Psoas muscle (tissue), 8 donors: ENCODE results near the gene IRAK3. TPM values are rescaled to one million over a fixed set of nuclear protein-coding genes. Genes with fewer than 3 reads are reported as not detected.

Experiments used
- ATAC-seq, 4 donors: fragments of 200-7000 bp; cut with Tn5 transposase; one replicate each; pipeline ENCODE4 v1.9.1; 2020; ENCODE audit warnings: moderate library complexity in 3 of 4, mild to moderate bottlenecking in 2 of 4
- DNase-seq, 2 donors: peaks; one replicate each; pipeline ENCODE4 v3.0.0-alpha.2; 2020
- H3K27ac ChIP-seq: fragments of 200-600 bp; one replicate; pipeline ENCODE4 v1.8.0; 2022
- H3K27me3 ChIP-seq, 3 donors: fragments of 200-600 bp in 1 of 3; one replicate each; pipeline versions ENCODE4 v1.6.1 to v1.8.0; 2013 to 2022; ENCODE audit warnings: low read length in 2 of 3, mild to moderate bottlenecking in 2 of 3, moderate library complexity in 1 of 3; ENCODE audit not compliant: insufficient read depth in 3 of 3
- H3K36me3 ChIP-seq, 2 donors: fragments of 200-600 bp in 1 of 2; one replicate each; pipeline versions ENCODE4 v1.6.1 to v1.8.0; 2013 to 2022; ENCODE audit warnings: low read depth in 1 of 2, mild to moderate bottlenecking in 1 of 2, moderate library complexity in 1 of 2; ENCODE audit not compliant: insufficient read depth in 1 of 2
- H3K4me1 ChIP-seq: fragments of 200-600 bp; one replicate; pipeline ENCODE4 v1.8.0; 2022
- H3K4me3 ChIP-seq: fragments of 200-600 bp; one replicate; pipeline ENCODE4 v1.8.0; 2022; ENCODE audit warnings: mild to moderate bottlenecking
- H3K9me3 ChIP-seq: fragments of 200-600 bp; one replicate; pipeline ENCODE4 v1.8.0; 2022
- WGBS, 3 donors: extraction: QIAGEN DNeasy Blood & Tissue Kit; methylation state at CpG; one replicate each; pipeline versions ENCODE4 v1.1.6 to v1.1.7; 2013; 5-methylcytosine and 5-hydroxymethylcytosine counted together
- intact Hi-C, 2 donors: fragments of 100-400 bp; cut with DNase I; formaldehyde crosslinking; loops; one replicate each; pipeline versions ENCODE4 v1.11.0 to v1.14.2; 2022
- polyA plus RNA-seq, 3 donors: library from polyadenylated mRNA; stranded (reverse); fragments of 200-250 nt; gene quantifications; one replicate each; pipeline ENCODE4 v1.2.3, GENCODE V29; 2013
- total RNA-seq, 4 donors: library from RNA; stranded (reverse); fragmentation: NEBNext Ultra II Directional in 2 of 4; extraction: Animal tissue kit (Norgen Biotek cat#: 25700) in 2 of 4; gene quantifications; one replicate each; pipeline versions ENCODE4 v1.2.1 to v1.2.4, GENCODE V29; 2021 to 2023
- TF ChIP-seq, protein P1 (sequence below): fragments of 200-600 bp; IDR thresholded peaks from one replicate; pipeline ENCODE4 v1.8.0; 2022; ENCODE audit warnings: antibody characterized with exemption
- donor health status: healthy with polysubstance abuse.
- donor health status: DM: no; HTN: no; CAD: no; lungs with moderate emphysema.
- donor health status: Bipolar disorder and iron deficiency.
- donor health status: healthy.
- donor health status: DM: yes; HTN: yes; CAD: no.
- donor health status: DM: no; HTN: no; CAD: no.
- donor health status: DM: no; HTN: no; CAD: no.
- donor health status: DM: yes; HTN: yes; CAD: no.

Gene IRAK3
- total and polyA plus RNA-seq, 7 donors, result 0.97 to 4.0 (median 2.2) TPM

- H3K36me3 ChIP-seq, result no peaks in the 10 kb centered on the region
- no peak overlapping the region for H3K27ac ChIP-seq
- no peak overlapping the region for H3K4me3 ChIP-seq
- ATAC-seq (no peak), DNase-seq (no peak)
- intact Hi-C loops, result no loop called here
- no peaks in the 10 kb centered on the region for H3K9me3 ChIP-seq
- 22 to 27% (median 26%) methylated on average over 3 of the region's 3 CpGs for WGBS, 3 donors
- no peaks in the 10 kb centered on the region for H3K27me3 ChIP-seq
- no peaks in the 10 kb centered on the region for H3K4me1 ChIP-seq
- TF ChIP-seq, protein P1, sequence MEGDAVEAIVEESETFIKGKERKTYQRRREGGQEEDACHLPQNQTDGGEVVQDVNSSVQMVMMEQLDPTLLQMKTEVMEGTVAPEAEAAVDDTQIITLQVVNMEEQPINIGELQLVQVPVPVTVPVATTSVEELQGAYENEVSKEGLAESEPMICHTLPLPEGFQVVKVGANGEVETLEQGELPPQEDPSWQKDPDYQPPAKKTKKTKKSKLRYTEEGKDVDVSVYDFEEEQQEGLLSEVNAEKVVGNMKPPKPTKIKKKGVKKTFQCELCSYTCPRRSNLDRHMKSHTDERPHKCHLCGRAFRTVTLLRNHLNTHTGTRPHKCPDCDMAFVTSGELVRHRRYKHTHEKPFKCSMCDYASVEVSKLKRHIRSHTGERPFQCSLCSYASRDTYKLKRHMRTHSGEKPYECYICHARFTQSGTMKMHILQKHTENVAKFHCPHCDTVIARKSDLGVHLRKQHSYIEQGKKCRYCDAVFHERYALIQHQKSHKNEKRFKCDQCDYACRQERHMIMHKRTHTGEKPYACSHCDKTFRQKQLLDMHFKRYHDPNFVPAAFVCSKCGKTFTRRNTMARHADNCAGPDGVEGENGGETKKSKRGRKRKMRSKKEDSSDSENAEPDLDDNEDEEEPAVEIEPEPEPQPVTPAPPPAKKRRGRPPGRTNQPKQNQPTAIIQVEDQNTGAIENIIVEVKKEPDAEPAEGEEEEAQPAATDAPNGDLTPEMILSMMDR, result no peak
These were observed 69.0 kb downstream of the IRAK3 start for GRCh38 chr12:66258011-66258410.

GRCh38 chr12:66262737-66263136 is 73.7 kb downstream of the IRAK3 start:
- Histone ChIP-seq H3K4me1 (no peaks in the 10 kb centered on the region), H3K27ac (no peak overlapping the region), H3K36me3 (no peaks in the 10 kb centered on the region), H3K27me3 (no peaks in the 10 kb centered on the region), H3K4me3 (no peak overlapping the region), H3K9me3 (no peaks in the 10 kb centered on the region)
- no peak for DNase-seq
- intact Hi-C loops, result no loop called here
- TF ChIP-seq, protein P1, result no peak
- ATAC-seq, result no peak

- Histone ChIP-seq H3K36me3 (no peaks in the 10 kb centered on the region), H3K27ac (no peak overlapping the region), H3K27me3 (no peaks in the 10 kb centered on the region), H3K4me1 (no peaks in the 10 kb centered on the region), H3K4me3 (no peak overlapping the region), H3K9me3 (no peaks in the 10 kb centered on the region)
- intact Hi-C loops, result no loop called here
- WGBS, 3 donors, result 72 to 82% (median 74%) methylated on average over 3 of the region's 3 CpGs
- ATAC-seq, result no peak
- TF ChIP-seq, protein P1, result no peak
- no peak for DNase-seq
These were observed 79.5 kb downstream of the IRAK3 start for GRCh38 chr12:66268562-66268961.

GRCh38 chr12:66269142-66269541 is 80.1 kb downstream of the IRAK3 start:
- intact Hi-C loops, result loop anchor here in 1 of 2 donors (1.0 kb wide), 1 partner anchor 140 kb away; no protein-coding TSS in a partner anchor
- H3K27ac ChIP-seq, result no peak overlapping the region
- H3K36me3 ChIP-seq, result no peaks in the 10 kb centered on the region
- ATAC-seq (no peak), DNase-seq (no peak)
- H3K9me3 ChIP-seq, result no peaks in the 10 kb centered on the region
- no peaks in the 10 kb centered on the region for H3K27me3 ChIP-seq
- H3K4me3 ChIP-seq, result no peak overlapping the region
- no peaks in the 10 kb centered on the region for H3K4me1 ChIP-seq
- 79 to 84% (median 83%) methylated on average over 6 of the region's 6 CpGs for WGBS, 3 donors
- TF ChIP-seq, protein P1, result no peak

DNA sequence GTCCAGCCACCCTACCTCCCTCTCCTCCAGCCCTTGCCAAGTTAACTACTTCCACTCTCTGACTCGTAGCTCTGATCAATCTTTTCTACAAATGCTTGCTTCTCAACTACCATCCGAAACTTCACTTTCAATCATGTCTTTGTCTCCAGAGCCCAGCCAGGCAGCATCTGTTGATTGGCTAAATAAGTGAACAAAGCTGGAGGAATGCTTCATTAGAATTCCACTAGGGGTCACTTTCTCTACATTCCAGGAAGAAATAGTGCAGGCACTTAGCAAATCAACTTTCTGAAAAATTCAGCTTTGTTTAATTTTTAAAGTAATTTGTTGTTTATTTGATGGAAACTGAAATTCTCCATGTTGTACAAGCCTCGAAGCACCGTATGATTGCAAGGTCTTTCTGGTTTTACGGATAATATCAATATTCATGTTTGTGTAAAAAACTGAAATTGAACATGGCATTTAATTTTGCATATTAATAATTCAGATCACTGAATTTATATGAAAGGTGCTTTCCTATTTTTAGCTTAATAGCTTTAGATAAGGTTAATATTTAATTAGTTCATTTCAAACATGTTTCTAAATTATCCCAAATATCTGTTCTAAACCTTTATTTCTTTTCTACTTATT is 80.9 kb downstream of the IRAK3 start:
- no peak for DNase-seq
- no peaks in the 10 kb centered on the region for H3K4me1 ChIP-seq
- H3K36me3 ChIP-seq, result no peaks in the 10 kb centered on the region
- TF ChIP-seq, protein P1, result peak; percentile 53
- no peak overlapping the region for H3K4me3 ChIP-seq
- no peaks in the 10 kb centered on the region for H3K9me3 ChIP-seq
- 59 to 69% (median 62%) methylated on average over 5 of the region's 5 CpGs for WGBS, 3 donors
- intact Hi-C loops, result loop anchor here in 1 of 2 donors (1.0 to 10.0 kb wide), 2 partner anchors 139 to 425 kb away; no protein-coding TSS in a partner anchor
- H3K27ac ChIP-seq, result no peak overlapping the region
- ATAC-seq, result no peak
- no peaks in the 10 kb centered on the region for H3K27me3 ChIP-seq
